Kidney capillary endothelial cell (primary cell): Measurements from ENCODE around the gene DDX54.
"Not testable (repeated sequence)": the region's sequence is repeated elsewhere in the genome, so short reads cannot be mapped to it uniquely, and the experiment has no call there.

Experiments used
- DNase-seq: peaks from one replicate; pipeline ENCODE4 v3.0.0-alpha.2; 2018; ENCODE audit warnings: low spot score

DDX54 gene

GRCh38 chr12:113117684-113118083, 67.6 kb downstream of the DDX54 start:
- DNase-seq = not testable (repeated sequence)

- DNase-seq = no peak
These were observed 68.4 kb downstream of the DDX54 start for GRCh38 chr12:113116875-113117274.

GRCh38 chr12:113115455-113116126, 69.7 kb downstream of the DDX54 start:
- DNase-seq = no peak

GRCh38 chr12:113114447-113115178, 70.7 kb downstream of the DDX54 start:
- DNase-seq = no peak

- no peak for DNase-seq
These were observed 71.9 kb downstream of the DDX54 start for GRCh38 chr12:113113397-113113796.

GRCh38 chr12:113112043-113112899, 73.0 kb downstream of the DDX54 start:
- no peak for DNase-seq

GRCh38 chr12:113111247-113111646, 74.0 kb downstream of the DDX54 start:
- DNase-seq = no peak

GRCh38 chr12:113109872-113110599, 75.2 kb downstream of the DDX54 start:
- no peak for DNase-seq

- DNase-seq = no peak
These were observed 75.9 kb downstream of the DDX54 start for GRCh38 chr12:113109360-113109759.

- no peak for DNase-seq
These were observed 77.0 kb downstream of the DDX54 start for GRCh38 chr12:113108308-113108707.
